Activated CD8-positive, alpha-beta memory T cell treated with anti-CD3 and anti-CD28 coated beads, Interleukin-2, amount 50 U/mL, for 24 hours (primary cell): ENCODE data around the gene LIN28A.
"Not testable (repeated sequence)": the region's sequence is repeated elsewhere in the genome, so short reads cannot be mapped to it uniquely, and the experiment has no call there.

Experiments
- DNase-seq: peaks from one replicate; pipeline ENCODE4 v3.0.0-alpha.2; 2020; ENCODE audit errors: extremely low read depth

LIN28A gene, protein sequence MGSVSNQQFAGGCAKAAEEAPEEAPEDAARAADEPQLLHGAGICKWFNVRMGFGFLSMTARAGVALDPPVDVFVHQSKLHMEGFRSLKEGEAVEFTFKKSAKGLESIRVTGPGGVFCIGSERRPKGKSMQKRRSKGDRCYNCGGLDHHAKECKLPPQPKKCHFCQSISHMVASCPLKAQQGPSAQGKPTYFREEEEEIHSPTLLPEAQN

GRCh38 chr1:26410706-26411623, at the start of gene LIN28A:
TSS of gene LIN28A (plus strand) at chr1:26410817. CDS start at chr1:26410892, 75 bp downstream.
- DNase-seq: no peak

GRCh38 chr1:26361605-26362122, 49.0 kb upstream of the LIN28A start:
- no peak for DNase-seq

- DNase-seq: no peak
These were observed 48.3 kb upstream of the LIN28A start for GRCh38 chr1:26362331-26362730.

DNA sequence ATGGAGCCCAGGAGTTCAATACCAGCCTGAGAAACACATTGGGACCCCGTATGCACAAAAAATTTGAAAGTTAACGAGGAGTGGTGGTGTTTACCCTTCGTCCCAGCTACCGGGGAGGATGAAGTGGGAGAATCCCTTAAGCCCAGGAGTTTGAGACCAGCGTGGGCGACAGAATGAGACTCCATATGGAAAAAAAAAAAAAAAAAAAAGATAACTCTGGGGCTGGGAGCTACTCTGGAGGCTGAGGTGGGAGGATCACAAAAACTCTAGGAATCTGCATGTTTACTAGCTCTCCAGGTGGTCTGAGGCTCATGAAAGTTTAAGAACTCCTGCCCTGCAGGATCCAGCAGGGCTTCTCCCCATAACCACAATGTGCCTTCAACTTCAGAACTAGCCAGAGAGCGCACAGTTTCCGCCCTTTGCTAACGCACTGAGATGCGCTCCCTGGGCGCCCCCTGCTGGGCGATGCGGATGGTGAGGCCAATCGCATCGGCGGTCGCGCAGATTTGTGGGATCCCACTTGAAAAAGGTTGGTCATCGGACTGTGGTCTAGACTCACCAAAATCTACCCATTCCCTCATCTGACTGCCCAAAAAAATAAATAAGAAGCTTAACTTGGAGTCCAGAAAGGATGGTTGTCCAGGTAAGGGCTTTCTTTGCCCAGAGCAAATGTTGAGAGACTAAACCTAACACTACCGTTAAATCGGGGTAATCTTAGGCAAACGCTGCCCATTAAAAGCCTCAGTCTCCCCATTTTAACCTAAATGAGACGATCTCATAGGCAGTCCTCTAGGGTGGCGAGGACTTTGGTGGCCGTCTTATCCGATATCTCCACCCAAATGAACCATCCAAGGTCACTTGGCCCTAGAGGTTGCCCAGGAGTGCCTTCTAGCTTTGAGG, 46.8 kb upstream of the LIN28A start:
- peak; percentile 66 for DNase-seq

GRCh38 chr1:26364956-26365355, 45.7 kb upstream of the LIN28A start:
- DNase-seq: no peak

DNA sequence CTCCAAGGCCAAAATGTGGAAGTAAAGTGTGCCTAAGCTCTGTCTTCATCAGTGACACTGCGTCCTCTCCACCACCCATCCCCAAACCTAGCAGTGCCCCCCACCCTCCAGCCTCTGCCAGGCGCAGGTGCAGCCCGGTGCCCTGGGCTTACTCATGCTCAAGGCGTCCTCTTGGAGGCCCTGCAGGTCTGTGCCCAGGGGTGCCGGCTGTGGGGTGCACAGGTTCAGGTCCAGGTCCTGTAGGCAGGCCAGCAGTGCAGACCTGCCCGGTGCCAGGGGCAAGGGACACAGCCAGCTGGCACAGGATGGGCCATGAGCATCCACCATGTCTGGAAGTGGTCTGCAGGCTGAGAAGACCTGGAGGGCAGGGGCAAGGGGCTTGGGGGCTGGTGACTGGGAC, 43.2 kb upstream of the LIN28A start:
- DNase-seq: no peak

DNA sequence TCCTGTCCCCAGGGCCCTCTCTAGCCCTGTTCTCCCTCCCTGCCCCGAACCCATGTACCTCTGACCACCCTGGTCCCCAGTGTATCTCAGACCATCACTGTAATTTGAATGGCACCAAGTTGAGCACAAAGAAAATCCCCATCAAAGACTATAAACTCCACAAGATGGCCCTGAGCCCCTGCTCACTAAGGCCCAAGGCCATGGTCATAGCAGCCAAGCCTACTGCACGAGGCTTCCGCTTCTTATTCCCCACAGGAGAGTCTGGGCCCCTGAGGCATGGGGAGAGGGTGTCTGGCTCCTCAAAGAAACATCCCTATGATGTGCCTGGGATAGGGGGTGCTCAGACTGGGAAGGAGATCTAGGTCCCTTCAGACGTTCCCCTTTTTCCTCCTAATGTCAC, 42.6 kb upstream of the LIN28A start:
- DNase-seq: no peak

- DNase-seq: no peak
These were observed 42.1 kb upstream of the LIN28A start for GRCh38 chr1:26368486-26368885.

GRCh38 chr1:26370591-26371382, 39.8 kb upstream of the LIN28A start:
- DNase-seq: no peak

DNA sequence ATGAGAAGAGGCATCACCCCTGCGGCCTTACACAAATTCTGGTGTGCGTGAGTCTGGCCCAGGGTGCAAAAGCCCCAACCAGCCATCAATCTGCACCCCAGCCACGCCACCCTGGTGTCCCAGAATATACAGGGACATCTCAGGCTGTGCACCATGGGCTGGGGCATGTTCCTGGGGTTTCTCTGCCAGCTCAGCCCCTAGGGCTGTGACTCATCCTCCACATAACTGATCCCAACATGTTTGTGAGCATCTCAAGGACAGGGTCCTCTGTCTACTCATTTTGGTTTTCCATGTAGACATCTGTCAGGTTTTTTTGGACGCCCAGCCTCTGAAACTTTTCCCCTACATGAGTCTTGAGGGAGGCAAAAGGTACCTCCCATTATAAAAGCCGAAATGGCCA, 38.6 kb upstream of the LIN28A start:
- no peak for DNase-seq

DNA sequence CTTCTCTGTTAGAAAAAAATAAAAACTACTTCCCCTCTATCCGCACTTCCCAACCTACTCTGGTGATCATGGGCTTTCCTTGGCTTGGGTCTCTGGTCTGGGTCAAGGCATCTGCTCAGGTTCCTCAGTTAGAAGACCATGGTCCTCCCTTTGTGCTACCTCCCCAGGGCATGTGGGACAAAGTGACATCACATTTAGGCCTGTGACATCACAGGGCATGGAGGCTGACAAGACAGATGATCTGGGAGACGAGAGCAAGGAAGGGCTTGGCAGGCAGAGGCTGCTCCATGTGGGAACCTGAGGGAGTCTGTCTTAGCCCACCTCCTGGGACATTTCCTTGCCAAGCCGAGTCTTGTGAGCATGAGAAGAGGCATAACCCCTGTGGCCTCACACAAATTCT, 38.0 kb upstream of the LIN28A start, which contains the start of gene ZNF683:
Gene ZNF683 (minus strand): TSS at position 140 of the 400 bp plus-strand sequence. CDS start 4,179 bp downstream, outside the sequence.
- not testable (repeated sequence) for DNase-seq

GRCh38 chr1:26373281-26373680, 37.3 kb upstream of the LIN28A start:
- no peak for DNase-seq

DNA sequence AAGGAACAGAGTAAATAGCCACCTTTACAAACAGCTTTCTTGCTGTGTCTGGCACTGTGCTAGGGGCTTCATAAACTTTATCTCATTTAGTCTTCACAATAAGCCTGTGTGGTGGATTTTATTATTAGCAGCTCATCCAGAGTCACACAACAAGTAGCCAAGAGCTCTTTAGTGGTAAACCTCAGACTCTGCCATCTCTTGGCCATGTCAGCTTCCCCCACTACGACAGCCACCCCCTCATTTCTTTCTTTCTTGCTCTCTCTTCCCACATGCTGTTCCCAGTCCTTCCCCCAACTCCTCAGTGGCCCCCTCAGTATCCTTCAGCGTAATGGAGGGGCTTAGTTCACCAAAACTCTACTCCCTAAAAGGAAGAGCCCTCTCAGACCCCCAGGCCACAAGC, 36.8 kb upstream of the LIN28A start:
- DNase-seq: no peak

DNA sequence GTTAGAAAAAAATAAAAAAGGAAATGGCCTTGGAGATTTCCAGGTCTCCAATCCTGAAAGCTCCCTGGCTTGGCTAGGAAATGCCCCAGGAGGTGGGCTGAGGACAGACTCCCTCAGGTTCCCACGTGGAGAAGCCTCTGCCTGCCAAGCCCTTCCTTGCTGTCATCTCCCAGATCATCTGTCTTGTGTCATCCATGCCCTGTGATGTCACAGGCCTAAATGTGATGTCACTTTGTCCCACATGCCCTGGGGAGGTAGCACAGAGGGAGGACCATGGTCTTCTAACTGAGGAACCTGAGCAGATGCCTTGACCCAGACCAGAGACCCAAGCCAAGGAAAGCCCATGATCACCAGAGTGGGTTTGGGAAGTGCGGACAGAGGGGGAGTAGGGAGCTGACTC, 36.3 kb upstream of the LIN28A start:
- DNase-seq: not testable (repeated sequence)

DNA sequence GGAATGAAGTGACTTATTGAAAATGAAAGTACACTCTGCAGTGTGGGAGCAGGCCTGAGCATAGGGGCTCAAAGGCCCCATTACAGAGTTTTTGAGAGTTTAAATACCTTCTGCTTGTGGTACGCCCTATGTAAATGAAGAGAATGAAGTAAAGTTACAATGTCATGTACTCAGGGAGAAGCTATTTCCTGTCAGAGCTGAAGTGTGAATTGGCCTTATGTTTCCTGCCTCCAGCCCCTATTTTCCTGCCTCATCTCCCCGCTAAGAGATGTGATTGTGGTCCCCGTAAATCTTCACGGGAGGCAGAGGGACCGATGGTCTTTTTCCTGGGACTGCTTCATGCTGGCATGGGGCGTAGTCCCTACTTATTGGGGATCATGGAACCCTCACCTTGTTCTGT, 35.5 kb upstream of the LIN28A start:
- no peak for DNase-seq

GRCh38 chr1:26376050-26376449, 34.6 kb upstream of the LIN28A start:
- no peak for DNase-seq

GRCh38 chr1:26378088-26378878, 32.3 kb upstream of the LIN28A start:
- DNase-seq: peak; percentile 61

DNA sequence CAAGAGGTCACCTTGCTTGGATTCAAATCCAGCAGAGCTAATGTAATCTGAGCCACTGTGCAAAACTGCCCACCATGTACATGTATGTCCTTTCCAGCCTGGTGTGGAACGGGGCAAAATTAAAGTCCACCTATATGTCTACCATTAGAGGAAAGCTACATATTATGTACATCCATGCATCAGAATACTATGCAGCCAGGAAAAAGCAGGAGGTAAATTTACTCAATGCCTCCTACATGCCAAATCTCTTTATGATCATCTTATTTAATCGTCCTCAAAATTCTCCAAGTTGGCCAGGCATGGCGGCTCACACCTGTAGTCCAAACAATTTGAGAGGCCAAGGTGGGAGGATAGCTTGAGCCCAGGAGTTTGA, 31.8 kb upstream of the LIN28A start:
- no peak for DNase-seq

DNA sequence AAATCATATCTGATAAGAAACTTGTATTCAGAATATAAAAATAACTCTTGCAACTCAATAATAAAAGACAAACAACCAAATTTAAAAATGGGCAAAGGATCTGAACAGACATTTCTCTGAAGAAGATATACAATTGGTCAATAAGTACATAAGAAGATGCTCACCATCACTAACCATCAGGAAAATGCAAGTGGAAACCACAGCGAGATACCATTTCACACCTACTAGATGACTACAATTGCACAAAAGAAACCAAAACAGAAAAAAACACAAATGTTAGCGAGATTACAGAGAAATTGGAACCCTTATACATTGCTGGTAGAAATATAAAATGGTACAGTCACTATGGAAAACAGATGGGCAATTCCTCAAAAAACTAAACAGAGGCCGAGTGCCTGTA, 26.5 kb upstream of the LIN28A start:
- DNase-seq: no peak

DNA sequence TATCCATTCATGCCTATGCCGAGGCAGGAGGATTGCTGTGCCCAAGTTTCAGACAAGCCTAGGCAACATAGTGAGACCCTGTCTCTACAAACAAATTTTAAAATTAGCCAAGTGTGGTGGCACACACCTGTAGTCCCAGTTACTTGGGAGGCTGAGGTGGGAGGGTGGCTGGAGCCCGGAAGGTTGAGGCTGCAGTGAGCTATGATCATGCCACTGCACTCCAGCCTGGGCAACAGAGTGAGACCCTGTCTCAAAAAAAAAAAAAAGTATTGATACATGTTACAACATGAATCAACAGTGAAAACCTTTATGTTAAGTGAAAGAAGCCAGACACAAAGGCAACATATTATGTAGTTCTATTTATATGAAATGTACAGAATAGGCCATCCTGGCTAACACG, 25.6 kb upstream of the LIN28A start:
- not testable (repeated sequence) for DNase-seq
